K562 (cell line): ENCODE measurements around the gene CEACAM21. TPM values are rescaled to one million over a fixed set of nuclear protein-coding genes. Genes with fewer than 3 reads are reported as not detected.

Source experiments
- ATAC-seq: fragments of 200-7000 bp; cut with Tn5 transposase; 3 replicates; pipeline ENCODE4 v1.9.1; 2020; ENCODE audit warnings: moderate library complexity
- BruUV-seq: library from RNA; stranded (reverse); fragments of 400-500 nt; replicated peaks from 2 replicates; lab custom pipeline; 2021; lab: Mats Ljungman, UMichigan
- CTCF ChIA-PET: fragments of 300-600 bp; formaldehyde crosslinking; extraction: SDS; loops from one replicate; lab custom pipeline; 2021; ENCODE audit warnings: low intra/inter-chr PET ratio; lab: Yijun Ruan, JAX
- POLR2A ChIA-PET: fragments of 300-600, 350-650 bp; sonication (Branson Sonifier 250); formaldehyde crosslinking; extraction: SDS; loops from one replicate; lab custom pipeline; 2021; ENCODE audit warnings: antibody characterized with exemption, inconsistent platforms; lab: Yijun Ruan, JAX
- DNase-seq, 4 experiments: peaks; one replicate each; pipeline versions ENCODE4 v3.0.0 to v3.0.0-alpha.2; 2011 to 2018; ENCODE audit warnings: low spot score in 3 of 4, mixed read lengths in 3 of 4; ENCODE audit errors: extremely low read depth in 1 of 4
- FAIRE-seq: peaks from 2 replicates; lab custom pipeline; 2011; peaks lifted over from hg19 to GRCh38; lab: Jason Lieb, UNC
- H2AFZ ChIP-seq: 2 replicates; pipeline ENCODE4 v1.6.0; 2011; ENCODE audit warnings: low read depth, low read length, control low read depth, inconsistent platforms
- H3K27ac ChIP-seq: fragments of 200-600 bp; 3 replicates; pipeline ENCODE4 v1.8.0; 2011; ENCODE audit warnings: low read depth, mild to moderate bottlenecking, control low read depth, inconsistent platforms, low read length, moderate library complexity, mixed read lengths; ENCODE audit errors: extremely low read depth
- H3K27me3 ChIP-seq, 2 experiments: fragments of 300-600 bp in 1 of 2; 2 replicates in 1 of 2; 3 replicates in 1 of 2; pipeline versions ENCODE4 v1.6.0 to v1.8.0; 2011; ENCODE audit warnings: inconsistent platforms in 2 of 2, low read length in 2 of 2, mild to moderate bottlenecking in 1 of 2, mixed read lengths in 1 of 2, moderate library complexity in 1 of 2; ENCODE audit not compliant: control insufficient read depth in 2 of 2, insufficient read depth in 2 of 2
- H3K36me3 ChIP-seq: fragments of 300-600 bp; 3 replicates; pipeline ENCODE4 v1.8.0; 2011; ENCODE audit warnings: mild to moderate bottlenecking, low read length, inconsistent platforms; ENCODE audit not compliant: control insufficient read depth, insufficient read depth
- H3K4me1 ChIP-seq, 2 experiments: fragments of 200-600 bp in 1 of 2; replicated peaks in 1 of 2; 2 replicates in 1 of 2; 3 replicates in 1 of 2; pipeline versions ENCODE4 v1.5.1 to v1.8.0; 2011; ENCODE audit warnings: inconsistent platforms in 2 of 2, low read length in 2 of 2, mild to moderate bottlenecking in 1 of 2, mixed read lengths in 1 of 2, moderate library complexity in 1 of 2; ENCODE audit not compliant: control insufficient read depth in 2 of 2, insufficient read depth in 2 of 2
- H3K4me2 ChIP-seq: 2 replicates; pipeline ENCODE4 v1.6.1; 2011; ENCODE audit warnings: low read length, control low read depth, inconsistent platforms, mixed read lengths; ENCODE audit not compliant: insufficient read depth
- H3K4me3 ChIP-seq: fragments of 200-600 bp; sonication (generic), shearing (Covaris generic); 2 replicates; pipeline ENCODE4 v1.5.1; 2016; ENCODE audit warnings: control low read depth, inconsistent platforms
- H3K79me2 ChIP-seq: fragments of 200-600 bp; 3 replicates; pipeline ENCODE4 v1.8.0; 2011; ENCODE audit warnings: low read length, inconsistent platforms; ENCODE audit not compliant: control insufficient read depth, insufficient read depth
- H3K9ac ChIP-seq, 2 experiments: 2 replicates each; pipeline versions ENCODE4 v1.6.0 to v1.6.1; 2011; ENCODE audit warnings: low read depth in 2 of 2, low read length in 2 of 2, control low read depth in 1 of 2, inconsistent platforms in 1 of 2, mild to moderate bottlenecking in 1 of 2, mixed read lengths in 1 of 2; ENCODE audit not compliant: insufficient read depth in 1 of 2
- H3K9me1 ChIP-seq: one replicate; pipeline ENCODE4 v1.6.0; 2011; ENCODE audit warnings: inconsistent platforms, mild to moderate bottlenecking, low read length, moderate library complexity; ENCODE audit not compliant: control insufficient read depth, insufficient read depth
- H3K9me3 ChIP-seq: replicated peaks from 2 replicates; pipeline ENCODE4 v1.5.1; 2011; ENCODE audit warnings: low read depth, low read length, inconsistent platforms; ENCODE audit not compliant: control insufficient read depth, insufficient read depth
- H4K20me1 ChIP-seq: replicated peaks from 2 replicates; pipeline ENCODE4 v1.6.1; 2011; ENCODE audit warnings: low read length, inconsistent platforms, mixed read lengths; ENCODE audit not compliant: control insufficient read depth, insufficient read depth
- CEBPG ChIP-seq, 3 experiments: fragments of 200-800 bp in 1 of 3; sonication (Bioruptor generic) in 1 of 3; sonication (generic) in 1 of 3; formaldehyde crosslinking in 1 of 3; IDR thresholded peaks in 2 of 3; conservative IDR thresholded peaks in 1 of 3; 2 replicates each; pipeline versions ENCODE4 v1.6.1 to v1.8.0; 2016 to 2022; ENCODE audit warnings: missing compliant biosample characterization in 2 of 3, missing genetic modification characterization in 2 of 3, mild to moderate bottlenecking in 1 of 3, missing genetic modification reagents in 1 of 3
- CHAMP1 ChIP-seq: fragments of 450-650 bp; IDR thresholded peaks from 2 replicates; pipeline ENCODE4 v1.6.1; 2016; ENCODE audit warnings: mild to moderate bottlenecking
- CXXC5 ChIP-seq: fragments of 250-450 bp; sonication (Bioruptor Pico); IDR thresholded peaks from 2 replicates; pipeline ENCODE4 v1.8.0; 2022; ENCODE audit warnings: inconsistent platforms, mild to moderate bottlenecking, moderate library complexity
- FIP1L1 ChIP-seq: fragments of 200-400 bp; formaldehyde crosslinking; IDR thresholded peaks from 2 replicates; pipeline ENCODE4 v1.6.1; 2018; ENCODE audit warnings: mild to moderate bottlenecking, low read depth, low read length; ENCODE audit not compliant: poor library complexity, severe bottlenecking
- FOSL1 ChIP-seq: fragments of 200-800 bp; sonication (Bioruptor generic); conservative IDR thresholded peaks from 2 replicates; pipeline ENCODE4 v1.6.1; 2016; ENCODE audit warnings: missing genetic modification characterization, missing compliant biosample characterization
- NRF1 ChIP-seq, 2 experiments: fragments of 450-650 bp; IDR thresholded peaks in 1 of 2; conservative IDR thresholded peaks in 1 of 2; 2 replicates each; pipeline ENCODE4 v1.6.1; 2014; ENCODE audit warnings: mild to moderate bottlenecking in 2 of 2
- RERE ChIP-seq: sonication (generic); formaldehyde crosslinking; IDR thresholded peaks from 2 replicates; pipeline ENCODE4 v1.8.0; 2023; ENCODE audit warnings: missing genetic modification reagents, mild to moderate bottlenecking, borderline replicate concordance
- SPI1 ChIP-seq: IDR thresholded peaks from 2 replicates; pipeline ENCODE4 v1.6.1; 2011; ENCODE audit warnings: low read depth, low read length, control low read depth, borderline replicate concordance
- whole genome bisulfite sequencing: fragments of 100-300 bp; shearing (Covaris generic); methylation state at CpG from one replicate; pipeline ENCODE4 v1.1.6; 2016; ENCODE audit warnings: low coverage, mixed read lengths; ENCODE audit not compliant: insufficient coverage; ENCODE audit errors: missing lambda C conversion rate; 5-methylcytosine and 5-hydroxymethylcytosine counted together
- in situ Hi-C: fragments of 300-500 bp; cut with MboI; formaldehyde crosslinking; loops from 4 replicates; pipeline ENCODE4 v1.15.0; 2018; ENCODE audit warnings: inconsistent platforms, mixed read lengths
- intact Hi-C: fragments of 100-400 bp; cut with micrococcal nuclease; formaldehyde crosslinking; loops from 2 replicates; pipeline ENCODE4 v1.14.2; 2022
- polyA plus RNA-seq, 8 experiments: library from polyadenylated mRNA; depleted of rRNA in 4 of 8; stranded (reverse) in 5 of 8; unstranded in 3 of 8; fragments of >200 nt; fragmentation: Nextera tagmentation in 2 of 8; fragmentation: Illumina TruSeq in 1 of 8; extraction: Ambion mirVana in 2 of 8; extraction: Trizol in 1 of 8; gene quantifications; 2 replicates each; pipeline versions ENCODE4 v1.2.1 to v1.2.3, GENCODE V29; 2011 to 2014; ENCODE audit warnings: inconsistent platforms in 1 of 8, missing spikeins in 1 of 8
- total RNA-seq, 7 experiments: library from RNA; depleted of rRNA in 6 of 7; stranded (reverse); fragments of >200 nt in 6 of 7; fragmentation: Illumina TruSeq in 2 of 7; extraction: Trizol in 2 of 7; gene quantifications; 2 replicates each; pipeline versions ENCODE4 v1.2.1 to v1.2.3, GENCODE V29; 2011 to 2021; ENCODE audit warnings: low replicate concordance in 1 of 7

Gene CEACAM21
- total and polyA plus RNA-seq, 9 of the 15 experiments (the other 6 are each of a cell fraction or from before 2014, with no cell fraction given): 0.06 to 0.40 (median 0.18) TPM; not detected in 1

GRCh38 chr19:41528106-41528505 lies 47.9 kb upstream of the CEACAM21 start:
- ChIA-PET POLR2A (no interaction called here), CTCF (no interaction called here)
- 0% methylated on average over 2 of the region's 2 CpGs for WGBS
- intact Hi-C loops: no loop called here
- Histone ChIP-seq H3K9ac (no peak overlapping the region), H3K4me2 (no peak overlapping the region), H3K4me3 (no peak overlapping the region), H3K27ac (no peak overlapping the region), H3K79me2 (no peaks in the 10 kb centered on the region), H3K9me1 (no peaks in the 10 kb centered on the region), H3K36me3 (no peaks in the 10 kb centered on the region), H3K4me1 (no peaks in the 10 kb centered on the region; a peak in 1 of 5 replicates), H3K9me3 (no peaks in the 10 kb centered on the region), H4K20me1 (no peaks in the 10 kb centered on the region), H2AFZ (no peak overlapping the region)
- FAIRE-seq (no peak), DNase-seq (no peak), ATAC-seq (no peak)
- no TSS peak for BruUV-seq
- in situ Hi-C loops: no loop called here
- TF ChIP-seq CEBPG (CRISPR knock-in tag; IDR thresholded peaks at IDR 0.05) (no peak), CEBPG (tag; conservative IDR thresholded peaks at IDR 0.05 in 1 of 2, IDR thresholded peaks at IDR 0.05 in 1 of 2) (0 out of 4 replicates have a peak, but pooled peaks of 1 of the 2 experiments have one; percentile 24), CXXC5 (no peak), SPI1 (peak; percentile 48; the same call in 1 of the 2 replicates), FOSL1 (no peak), NRF1 (conservative IDR thresholded peaks at IDR 0.05 in 1 of 2, IDR thresholded peaks at IDR 0.05 in 1 of 2) (peak; percentile 39 to 53; a peak in 3 of 4 replicates), FIP1L1 (no peak), RERE (CRISPR knock-in tag) (no peak), CHAMP1 (no peak)
- TF ChIP-seq, all 486 proteins: peak for 3
- peaks cover 27 to 28% of the 10 kb centered on the region in 2 experiments; a peak in 4 of 5 replicates for H3K27me3 ChIP-seq
